Parathyroid adenoma (tissue), 2 donors: ENCODE results near the gene PARP4.
A peak's percentile ranks its signal among the peaks of the same experiment; 100 is the strongest.
"Not testable (repeated sequence)": the region's sequence is repeated elsewhere in the genome, so short reads cannot be mapped to it uniquely, and the experiment has no call there.

ENCODE experiments used
- H2AFZ ChIP-seq: fragments of 300-600 bp; sonication (generic); one replicate; pipeline ENCODE4 v1.7.0; 2017; ENCODE audit warnings: antibody characterized with exemption, mild to moderate bottlenecking
- H3K27ac ChIP-seq: fragments of 300-600 bp; sonication (generic); one replicate; pipeline ENCODE4 v1.7.0; 2017
- H3K27me3 ChIP-seq: fragments of 300-600 bp; sonication (generic); one replicate; pipeline ENCODE4 v1.7.0; 2017; ENCODE audit warnings: low read length; ENCODE audit not compliant: control insufficient read depth, insufficient read depth
- H3K36me3 ChIP-seq: fragments of 300-600 bp; sonication (generic); one replicate; pipeline ENCODE4 v1.7.0; 2017; ENCODE audit warnings: low read length; ENCODE audit not compliant: control insufficient read depth, insufficient read depth
- H3K4me1 ChIP-seq: fragments of 300-600 bp; sonication (generic); one replicate; pipeline ENCODE4 v1.7.0; 2017; ENCODE audit warnings: control low read depth
- H3K4me2 ChIP-seq: fragments of 300-600 bp; sonication (generic); one replicate; pipeline ENCODE4 v1.7.0; 2017; ENCODE audit warnings: low read length
- H3K4me3 ChIP-seq: fragments of 300-600 bp; sonication (generic); one replicate; pipeline ENCODE4 v1.7.0; 2017; ENCODE audit warnings: low read depth, low read length
- H3K79me2 ChIP-seq: fragments of 300-600 bp; sonication (generic); one replicate; pipeline ENCODE4 v1.7.0; 2017; ENCODE audit warnings: control low read depth
- H3K9ac ChIP-seq: fragments of 300-600 bp; sonication (generic); one replicate; pipeline ENCODE4 v1.7.0; 2017; ENCODE audit warnings: mild to moderate bottlenecking
- H3K9me3 ChIP-seq: fragments of 300-600 bp; sonication (generic); one replicate; pipeline ENCODE4 v1.7.0; 2017; ENCODE audit warnings: low read length; ENCODE audit not compliant: control insufficient read depth
- CTCF ChIP-seq: fragments of 300-600 bp; sonication (generic); IDR thresholded peaks from one replicate; pipeline ENCODE4 v1.7.0; 2017; ENCODE audit warnings: antibody characterized with exemption, mild to moderate bottlenecking
- donor health status: primary hyperparathyroidism.

Gene PARP4

GRCh38 chr13:24512197-24512907 is at the start of gene PARP4:
PARP4 (minus strand) TSS chr13:24512778; CDS start chr13:24503776, 9,002 bp downstream.
- TF ChIP-seq CTCF = no peak
- peak within 1 kb of the TSS; percentile 69 for H3K4me2 ChIP-seq
- no peaks in the 10 kb centered on the region for H3K36me3 ChIP-seq

GRCh38 chr13:24560579-24561187 is 48.1 kb upstream of the PARP4 start:
- H3K4me1 ChIP-seq, H3K36me3 ChIP-seq, H3K27me3 ChIP-seq, H2AFZ ChIP-seq, H3K79me2 ChIP-seq, H3K27ac ChIP-seq, H3K4me3 ChIP-seq, H3K9me3 ChIP-seq, H3K9ac ChIP-seq, H3K4me2 ChIP-seq: not testable (repeated sequence)

More at GRCh38 chr13:24512197-24512907, at the start of gene PARP4:
- H3K4me3 ChIP-seq = peak within 1 kb of the TSS; percentile 80
- H3K4me1 ChIP-seq = peaks cover 6% of the 10 kb centered on the region
- H3K9me3 ChIP-seq = no peaks in the 10 kb centered on the region
- H3K27ac ChIP-seq = peak within 1 kb of the TSS; percentile 71
- peaks cover 2% of the 10 kb centered on the region for H3K79me2 ChIP-seq
- H2AFZ ChIP-seq = peak within 1 kb of the TSS; percentile 94
- H3K27me3 ChIP-seq = no peaks in the 10 kb centered on the region
- H3K9ac ChIP-seq = peak within 1 kb of the TSS; percentile 53

GRCh38 chr13:24559431-24560218 is 47.0 kb upstream of the PARP4 start:
- not testable (repeated sequence) for H3K36me3 ChIP-seq, H3K9me3 ChIP-seq, H3K4me2 ChIP-seq, H2AFZ ChIP-seq, H3K4me1 ChIP-seq, H3K27ac ChIP-seq, H3K9ac ChIP-seq, H3K4me3 ChIP-seq, H3K79me2 ChIP-seq, H3K27me3 ChIP-seq

- TF ChIP-seq CTCF = no peak
- Histone ChIP-seq H3K79me2 (no peaks in the 10 kb centered on the region), H3K4me1 (no peaks in the 10 kb centered on the region), H3K4me3 (no peak overlapping the region), H2AFZ (no peak overlapping the region), H3K9me3 (no peaks in the 10 kb centered on the region), H3K27ac (no peak overlapping the region), H3K36me3 (no peaks in the 10 kb centered on the region), H3K4me2 (no peak overlapping the region), H3K9ac (no peak overlapping the region), H3K27me3 (no peaks in the 10 kb centered on the region)
Observed at GRCh38 chr13:24557081-24557480, 44.5 kb upstream of the PARP4 start.

GRCh38 chr13:24553892-24554291 is 41.3 kb upstream of the PARP4 start:
- H3K9me3 ChIP-seq, H3K27ac ChIP-seq, H3K4me2 ChIP-seq, H3K4me1 ChIP-seq, H2AFZ ChIP-seq, H3K9ac ChIP-seq, H3K79me2 ChIP-seq, H3K36me3 ChIP-seq, H3K4me3 ChIP-seq, H3K27me3 ChIP-seq: not testable (repeated sequence)

GRCh38 chr13:24541476-24542352 is 29.1 kb upstream of the PARP4 start:
- H3K9me3 ChIP-seq, H3K4me1 ChIP-seq, H3K9ac ChIP-seq, H3K27ac ChIP-seq, H3K79me2 ChIP-seq, H3K36me3 ChIP-seq, H3K27me3 ChIP-seq: not testable (repeated sequence)
- Histone ChIP-seq H3K4me2 (peak overlapping the region; percentile 47), H2AFZ (peak overlapping the region; percentile 64), H3K4me3 (peak overlapping the region; percentile 42)
